HepG2 (cell line): ENCODE data around the gene PCSK6. TPM values are rescaled to one million over a fixed set of nuclear protein-coding genes. Genes with fewer than 3 reads are reported as not detected.
A peak's percentile ranks its signal among the peaks of the same experiment; 100 is the strongest.

ENCODE experiments used
- BHLHE40 ChIP-seq: IDR thresholded peaks from 2 replicates; pipeline ENCODE4 v1.6.1; 2011; ENCODE audit warnings: low read length, improper control_type of control experiment
- CHD4 ChIP-seq: fragments of 200-600 bp; sonication (generic); IDR thresholded peaks from 2 replicates; pipeline ENCODE4 v1.7.0; 2017; ENCODE audit warnings: mild to moderate bottlenecking, low read length, borderline replicate concordance
- KDM2A ChIP-seq: sonication (generic); formaldehyde crosslinking; IDR thresholded peaks from 2 replicates; pipeline ENCODE4 v1.4.0; 2020; ENCODE audit warnings: low read depth, missing genetic modification reagents, borderline replicate concordance
- KDM5A ChIP-seq: fragments of 200-600 bp; sonication (generic); IDR thresholded peaks from 2 replicates; pipeline ENCODE4 v1.7.0; 2018; ENCODE audit warnings: antibody characterized with exemption, mild to moderate bottlenecking, low read length, borderline replicate concordance
- KLF12 ChIP-seq: sonication (generic); formaldehyde crosslinking; IDR thresholded peaks from 2 replicates; pipeline ENCODE4 v1.4.0; 2020; ENCODE audit warnings: missing genetic modification reagents, borderline replicate concordance
- MAX ChIP-seq: IDR thresholded peaks from 2 replicates; pipeline ENCODE4 v1.6.1; 2012; ENCODE audit warnings: inconsistent platforms
- MXI1 ChIP-seq: IDR thresholded peaks from 3 replicates; pipeline ENCODE4 v1.6.1; 2012; ENCODE audit warnings: low read depth, low read length, inconsistent platforms, borderline replicate concordance
- ONECUT2 ChIP-seq: sonication (generic); formaldehyde crosslinking; IDR thresholded peaks from 2 replicates; pipeline ENCODE4 v1.4.0; 2020; ENCODE audit warnings: missing genetic modification reagents
- RFX1 ChIP-seq: fragments of 450-650 bp; IDR thresholded peaks from 2 replicates; pipeline ENCODE4 v1.6.1; 2017
- RNF2 ChIP-seq: fragments of 450-650 bp; conservative IDR thresholded peaks from 2 replicates; pipeline ENCODE4 v1.6.1; 2016; ENCODE audit warnings: low read depth
- SNAPC2 ChIP-seq: sonication (generic); formaldehyde crosslinking; IDR thresholded peaks from 2 replicates; pipeline ENCODE4 v1.8.1; 2022; ENCODE audit warnings: mild to moderate bottlenecking, missing genetic modification reagents
- SP140L ChIP-seq: sonication (generic); formaldehyde crosslinking; IDR thresholded peaks from 2 replicates; pipeline ENCODE4 v1.4.0; 2020; ENCODE audit warnings: missing genetic modification reagents, borderline replicate concordance
- ZFP1 ChIP-seq: IDR thresholded peaks from 2 replicates; pipeline ENCODE4 v1.6.1; 2016
- ZMYM4 ChIP-seq: sonication (generic); formaldehyde crosslinking; IDR thresholded peaks from 2 replicates; pipeline ENCODE4 v1.8.1; 2023; ENCODE audit warnings: mild to moderate bottlenecking, missing genetic modification reagents
- ZNF207 ChIP-seq: fragments of 450-650 bp; IDR thresholded peaks from 2 replicates; pipeline ENCODE4 v1.6.1; 2016; ENCODE audit warnings: antibody characterized with exemption, borderline replicate concordance
- ZNF260 ChIP-seq: sonication (generic); formaldehyde crosslinking; IDR thresholded peaks from 2 replicates; pipeline ENCODE4 v1.4.0; 2020; ENCODE audit warnings: missing genetic modification reagents, low read depth, mild to moderate bottlenecking, borderline replicate concordance
- ZNF44 ChIP-seq: sonication (generic); formaldehyde crosslinking; IDR thresholded peaks from 2 replicates; pipeline ENCODE4 v1.5.1; 2020; ENCODE audit warnings: mild to moderate bottlenecking, missing genetic modification reagents
- ZNF605 ChIP-seq: sonication (generic); formaldehyde crosslinking; IDR thresholded peaks from 2 replicates; pipeline ENCODE4 v1.8.0; 2022; ENCODE audit warnings: mild to moderate bottlenecking, missing genetic modification reagents
- ZUFSP ChIP-seq: sonication (generic); formaldehyde crosslinking; IDR thresholded peaks from 2 replicates; pipeline ENCODE4 v1.9.0; 2021; ENCODE audit warnings: missing genetic modification reagents, mild to moderate bottlenecking, borderline replicate concordance
- polyA plus RNA-seq, 8 experiments: library from polyadenylated mRNA; depleted of rRNA in 3 of 8; stranded (reverse) in 7 of 8; unstranded in 1 of 8; fragments of >200 nt; fragmentation: Illumina TruSeq in 4 of 8; extraction: Trizol in 4 of 8; gene quantifications; 2 replicates each; pipeline versions ENCODE4 v1.2.1 to v1.2.3, GENCODE V29; 2011 to 2016; ENCODE audit warnings: low read depth in 4 of 8, missing spikeins in 1 of 8, mixed read lengths in 1 of 8; ENCODE audit not compliant: insufficient read depth in 1 of 8
- total RNA-seq, 5 experiments: library from RNA; depleted of rRNA; stranded (reverse); fragments of >200 nt; fragmentation: Illumina TruSeq; extraction: Trizol; gene quantifications; 2 replicates each; pipeline ENCODE4 v1.2.3, GENCODE V29; 2016; ENCODE audit warnings: low read depth in 1 of 5
- TF ChIP-seq, protein P1 (sequence below): sonication (generic); formaldehyde crosslinking; IDR thresholded peaks from 2 replicates; pipeline ENCODE4 v1.4.0; 2020; ENCODE audit warnings: missing genetic modification reagents, borderline replicate concordance
- TF ChIP-seq, protein P2 (sequence below): sonication (generic); formaldehyde crosslinking; IDR thresholded peaks from 2 replicates; pipeline ENCODE4 v1.4.0; 2020; ENCODE audit warnings: mild to moderate bottlenecking, missing genetic modification reagents
- TF ChIP-seq, protein P3 (sequence below): sonication (generic); formaldehyde crosslinking; IDR thresholded peaks from 2 replicates; pipeline ENCODE4 v1.4.0; 2020; ENCODE audit warnings: low read depth, mild to moderate bottlenecking, missing genetic modification reagents
- TF ChIP-seq, protein P4 (sequence below): sonication (generic); formaldehyde crosslinking; IDR thresholded peaks from 2 replicates; pipeline ENCODE4 v1.5.0; 2020; ENCODE audit warnings: missing genetic modification reagents

The PCSK6 gene
- total and polyA plus RNA-seq, 2 of the 13 experiments (the other 11 are each of a cell fraction or from before 2014, with no cell fraction given), result 56.5 to 155 TPM

GRCh38 chr15:101294731-101295606 is 194.5 kb downstream of the PCSK6 start, which contains the start of gene SNRPA1 (continued):
- TF ChIP-seq ZUFSP (CRISPR knock-in tag) (no peak), ZFP1 (no peak), KDM5A (peak; percentile 84), BHLHE40 (no peak; the same call in 1 of the 2 replicates), ZNF605 (CRISPR knock-in tag) (peak; percentile 91), ZNF207 (no peak), ONECUT2 (CRISPR knock-in tag) (no peak), SNAPC2 (CRISPR knock-in tag) (no peak; the same call in 1 of the 2 replicates), KDM2A (CRISPR knock-in tag) (peak; percentile 100), MAX (peak; percentile 91), CHD4 (no peak), MXI1 (peak; percentile 90), ZNF260 (CRISPR knock-in tag) (no peak), SP140L (CRISPR knock-in tag) (no peak; the same call in 1 of the 2 replicates), RNF2 (no peak; the same call in 1 of the 2 replicates), RFX1 (no peak), ZNF44 (no peak), KLF12 (peak; percentile 82), ZMYM4 (peak; percentile 92)
- TF ChIP-seq, protein P1, sequence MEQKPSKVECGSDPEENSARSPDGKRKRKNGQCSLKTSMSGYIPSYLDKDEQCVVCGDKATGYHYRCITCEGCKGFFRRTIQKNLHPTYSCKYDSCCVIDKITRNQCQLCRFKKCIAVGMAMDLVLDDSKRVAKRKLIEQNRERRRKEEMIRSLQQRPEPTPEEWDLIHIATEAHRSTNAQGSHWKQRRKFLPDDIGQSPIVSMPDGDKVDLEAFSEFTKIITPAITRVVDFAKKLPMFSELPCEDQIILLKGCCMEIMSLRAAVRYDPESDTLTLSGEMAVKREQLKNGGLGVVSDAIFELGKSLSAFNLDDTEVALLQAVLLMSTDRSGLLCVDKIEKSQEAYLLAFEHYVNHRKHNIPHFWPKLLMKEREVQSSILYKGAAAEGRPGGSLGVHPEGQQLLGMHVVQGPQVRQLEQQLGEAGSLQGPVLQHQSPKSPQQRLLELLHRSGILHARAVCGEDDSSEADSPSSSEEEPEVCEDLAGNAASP (CRISPR knock-in tag), result peak; percentile 63; the same call in 1 of the 2 replicates
- TF ChIP-seq, protein P2, sequence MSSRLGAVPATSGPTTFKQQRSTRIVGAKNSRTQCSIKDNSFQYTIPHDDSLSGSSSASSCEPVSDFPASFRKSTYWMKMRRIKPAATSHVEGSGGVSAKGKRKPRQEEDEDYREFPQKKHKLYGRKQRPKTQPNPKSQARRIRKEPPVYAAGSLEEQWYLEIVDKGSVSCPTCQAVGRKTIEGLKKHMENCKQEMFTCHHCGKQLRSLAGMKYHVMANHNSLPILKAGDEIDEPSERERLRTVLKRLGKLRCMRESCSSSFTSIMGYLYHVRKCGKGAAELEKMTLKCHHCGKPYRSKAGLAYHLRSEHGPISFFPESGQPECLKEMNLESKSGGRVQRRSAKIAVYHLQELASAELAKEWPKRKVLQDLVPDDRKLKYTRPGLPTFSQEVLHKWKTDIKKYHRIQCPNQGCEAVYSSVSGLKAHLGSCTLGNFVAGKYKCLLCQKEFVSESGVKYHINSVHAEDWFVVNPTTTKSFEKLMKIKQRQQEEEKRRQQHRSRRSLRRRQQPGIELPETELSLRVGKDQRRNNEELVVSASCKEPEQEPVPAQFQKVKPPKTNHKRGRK (CRISPR knock-in tag), result no peak
- TF ChIP-seq, protein P3, sequence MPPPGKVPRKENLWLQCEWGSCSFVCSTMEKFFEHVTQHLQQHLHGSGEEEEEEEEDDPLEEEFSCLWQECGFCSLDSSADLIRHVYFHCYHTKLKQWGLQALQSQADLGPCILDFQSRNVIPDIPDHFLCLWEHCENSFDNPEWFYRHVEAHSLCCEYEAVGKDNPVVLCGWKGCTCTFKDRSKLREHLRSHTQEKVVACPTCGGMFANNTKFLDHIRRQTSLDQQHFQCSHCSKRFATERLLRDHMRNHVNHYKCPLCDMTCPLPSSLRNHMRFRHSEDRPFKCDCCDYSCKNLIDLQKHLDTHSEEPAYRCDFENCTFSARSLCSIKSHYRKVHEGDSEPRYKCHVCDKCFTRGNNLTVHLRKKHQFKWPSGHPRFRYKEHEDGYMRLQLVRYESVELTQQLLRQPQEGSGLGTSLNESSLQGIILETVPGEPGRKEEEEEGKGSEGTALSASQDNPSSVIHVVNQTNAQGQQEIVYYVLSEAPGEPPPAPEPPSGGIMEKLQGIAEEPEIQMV (CRISPR knock-in tag), result peak; percentile 59; the same call in 1 of the 2 replicates
- TF ChIP-seq, protein P4, sequence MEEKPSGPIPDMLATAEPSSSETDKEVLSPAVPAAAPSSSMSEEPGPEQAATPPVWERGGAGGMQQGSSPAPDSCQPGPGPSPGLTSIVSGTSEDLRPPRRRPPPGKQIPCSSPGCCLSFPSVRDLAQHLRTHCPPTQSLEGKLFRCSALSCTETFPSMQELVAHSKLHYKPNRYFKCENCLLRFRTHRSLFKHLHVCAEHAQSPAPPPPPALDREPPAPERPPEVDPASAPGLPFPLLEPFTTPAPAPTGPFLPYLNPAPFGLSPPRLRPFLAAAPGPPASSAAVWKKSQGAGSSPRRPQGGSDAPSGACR (CRISPR knock-in tag), result peak; percentile 89; the same call in 1 of the 2 replicates
